Smooth muscle cell of the umbilical artery (primary cell): ENCODE results near the gene GPRASP1. TPM values are rescaled to one million over a fixed set of nuclear protein-coding genes. Genes with fewer than 3 reads are reported as not detected.

ENCODE experiments used
- total RNA-seq: library from RNA; depleted of rRNA; stranded (reverse); fragments of >200 nt; gene quantifications from 2 replicates; pipeline ENCODE4 v1.2.3, GENCODE V29; 2014

GPRASP1 gene, protein sequence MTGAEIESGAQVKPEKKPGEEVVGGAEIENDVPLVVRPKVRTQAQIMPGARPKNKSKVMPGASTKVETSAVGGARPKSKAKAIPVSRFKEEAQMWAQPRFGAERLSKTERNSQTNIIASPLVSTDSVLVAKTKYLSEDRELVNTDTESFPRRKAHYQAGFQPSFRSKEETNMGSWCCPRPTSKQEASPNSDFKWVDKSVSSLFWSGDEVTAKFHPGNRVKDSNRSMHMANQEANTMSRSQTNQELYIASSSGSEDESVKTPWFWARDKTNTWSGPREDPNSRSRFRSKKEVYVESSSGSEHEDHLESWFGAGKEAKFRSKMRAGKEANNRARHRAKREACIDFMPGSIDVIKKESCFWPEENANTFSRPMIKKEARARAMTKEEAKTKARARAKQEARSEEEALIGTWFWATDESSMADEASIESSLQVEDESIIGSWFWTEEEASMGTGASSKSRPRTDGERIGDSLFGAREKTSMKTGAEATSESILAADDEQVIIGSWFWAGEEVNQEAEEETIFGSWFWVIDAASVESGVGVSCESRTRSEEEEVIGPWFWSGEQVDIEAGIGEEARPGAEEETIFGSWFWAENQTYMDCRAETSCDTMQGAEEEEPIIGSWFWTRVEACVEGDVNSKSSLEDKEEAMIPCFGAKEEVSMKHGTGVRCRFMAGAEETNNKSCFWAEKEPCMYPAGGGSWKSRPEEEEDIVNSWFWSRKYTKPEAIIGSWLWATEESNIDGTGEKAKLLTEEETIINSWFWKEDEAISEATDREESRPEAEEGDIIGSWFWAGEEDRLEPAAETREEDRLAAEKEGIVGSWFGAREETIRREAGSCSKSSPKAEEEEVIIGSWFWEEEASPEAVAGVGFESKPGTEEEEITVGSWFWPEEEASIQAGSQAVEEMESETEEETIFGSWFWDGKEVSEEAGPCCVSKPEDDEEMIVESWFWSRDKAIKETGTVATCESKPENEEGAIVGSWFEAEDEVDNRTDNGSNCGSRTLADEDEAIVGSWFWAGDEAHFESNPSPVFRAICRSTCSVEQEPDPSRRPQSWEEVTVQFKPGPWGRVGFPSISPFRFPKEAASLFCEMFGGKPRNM (N-terminal part only)
- 3.7 and 5.0 TPM in 2 replicates for total RNA-seq

DNA sequence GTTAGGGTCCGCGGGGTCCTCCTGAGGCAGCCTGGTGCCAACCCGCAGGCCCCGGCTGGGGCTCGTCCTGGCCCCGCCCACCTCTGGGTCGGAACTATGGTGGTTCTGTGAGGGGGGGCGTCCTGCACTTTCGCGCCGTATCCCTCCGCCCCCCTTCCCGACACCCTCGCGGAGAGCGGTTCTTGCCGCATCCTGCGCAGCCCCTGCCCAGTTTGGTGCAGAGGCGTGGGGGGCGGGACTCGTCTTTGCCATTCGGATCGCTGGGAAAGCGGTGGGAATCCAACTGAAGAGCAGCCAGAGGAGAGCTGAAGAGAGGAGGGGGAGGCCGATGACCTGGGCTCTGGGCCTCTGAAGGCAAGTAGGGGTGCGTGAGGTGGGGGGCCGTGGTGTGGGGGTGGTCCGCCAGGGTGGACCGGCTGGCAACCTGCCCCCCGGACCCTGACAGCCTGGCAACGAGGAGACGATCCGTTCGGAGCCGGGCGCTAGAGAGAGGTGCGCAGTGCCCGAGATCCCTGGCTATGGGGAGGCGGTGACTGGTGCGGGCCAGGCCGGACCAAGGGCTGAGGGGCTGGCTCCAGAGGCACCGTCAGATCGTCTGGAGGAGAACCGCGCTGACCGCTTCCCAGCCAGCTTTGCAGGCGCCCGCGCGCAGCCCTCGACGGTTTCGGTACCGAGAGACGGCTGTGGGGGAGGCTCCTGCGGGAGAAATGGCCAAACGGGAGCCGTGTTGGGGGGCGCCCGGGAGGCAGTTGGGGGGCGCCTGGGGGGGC is at the start of gene GPRASP1:
Gene GPRASP1 (plus strand): TSS at position 242 of the 770 bp plus-strand sequence. CDS start 2,431 bp downstream, outside the sequence.

Other genes with a start within 250 kb of the GPRASP1 start
- gene NXF2B, start 211.5 kb upstream of the GPRASP1 start, total RNA-seq = not detected in 2 replicates
- gene TCP11X2, start 179.7 kb upstream of the GPRASP1 start, total RNA-seq = not detected in 2 replicates
- 2.4 and 6.9 TPM in 2 replicates for gene TMSB15A, start 134.7 kb upstream of the GPRASP1 start, total RNA-seq
- gene ARMCX5, start 52.0 kb upstream of the GPRASP1 start, total RNA-seq = 13.9 and 20.8 TPM in 2 replicates
- 20.1 and 25.5 TPM in 2 replicates for gene GPRASP2, start 61.0 kb downstream of the GPRASP1 start, total RNA-seq
- 5.4 and 5.6 TPM in 2 replicates for gene GPRASP3, start 69.3 kb downstream of the GPRASP1 start, total RNA-seq